HG03280 (cell line): Measurements from ENCODE around the gene U2AF2.

Experiments used
- ATAC-seq: cut with Tn5 transposase; IDR thresholded peaks from one replicate; pipeline ENCODE4 v1.9.1; 2021; ENCODE audit warnings: mild to moderate bottlenecking, moderate library complexity; ENCODE audit not compliant: unreplicated experiment

The U2AF2 gene

GRCh38 chr19:55673465-55673864 is 18.6 kb downstream of the U2AF2 start:
- ATAC-seq: no peak

- ATAC-seq: no peak
Measured at GRCh38 chr19:55673889-55674288, 19.1 kb downstream of the U2AF2 start.

GRCh38 chr19:55674459-55674840 is 19.6 kb downstream of the U2AF2 start:
- no peak for ATAC-seq

- ATAC-seq: peak; percentile 75
Measured at GRCh38 chr19:55674841-55675660, 20.2 kb downstream of the U2AF2 start, which contains the start of gene EPN1. TSS of gene EPN1 (plus strand) at chr19:55675226. CDS start at chr19:55678628, 3,402 bp downstream.

GRCh38 chr19:55675661-55676354 is 21.0 kb downstream of the U2AF2 start:
- ATAC-seq: no peak

GRCh38 chr19:55676383-55676782 is 21.5 kb downstream of the U2AF2 start:
- no peak for ATAC-seq

- no peak for ATAC-seq
Measured at GRCh38 chr19:55676889-55677505, 22.2 kb downstream of the U2AF2 start.

- ATAC-seq: no peak
Measured at GRCh38 chr19:55677572-55678028, 22.8 kb downstream of the U2AF2 start.

- ATAC-seq: peak; percentile 62
Measured at GRCh38 chr19:55678121-55678671, 23.4 kb downstream of the U2AF2 start.

GRCh38 chr19:55679343-55680257 is 24.8 kb downstream of the U2AF2 start:
- no peak for ATAC-seq

GRCh38 chr19:55680339-55681130 is 25.7 kb downstream of the U2AF2 start:
- ATAC-seq: no peak

GRCh38 chr19:55681131-55682092 is 26.6 kb downstream of the U2AF2 start:
- ATAC-seq: no peak

GRCh38 chr19:55683449-55684261 is 28.8 kb downstream of the U2AF2 start:
- no peak for ATAC-seq

- ATAC-seq: no peak
Measured at GRCh38 chr19:55684946-55685681, 30.3 kb downstream of the U2AF2 start.

GRCh38 chr19:55685776-55686175 is 30.9 kb downstream of the U2AF2 start:
- no peak for ATAC-seq

- no peak for ATAC-seq
Measured at GRCh38 chr19:55686311-55687050, 31.6 kb downstream of the U2AF2 start.
